Measurements from ENCODE around the gene MYO9A.
A peak's percentile ranks its signal among the peaks of the same experiment; 100 is the strongest.

Gene MYO9A

GRCh38 chr15:72118017-72118978 lies at the start of gene MYO9A, which contains the start of gene SENP8 (continued):
- peak; percentile 67 for TF ChIP-seq WT1 (tag by site-specific recombination; IDR thresholded peaks at IDR 0.05)
- TF ChIP-seq ZNF830 (tag by site-specific recombination; IDR thresholded peaks at IDR 0.05; ENCODE audit: low read depth), result no peak
- TF ChIP-seq ZNF549 (tag by site-specific recombination; IDR thresholded peaks at IDR 0.05), result no peak
- TF ChIP-seq ZFP69B (tag by site-specific recombination; IDR thresholded peaks at IDR 0.05), result peak; percentile 81
- TF ChIP-seq GFI1B (tag by site-specific recombination; IDR thresholded peaks at IDR 0.05), result no peak
- TF ChIP-seq ZNF132 (tag by site-specific recombination; IDR thresholded peaks at IDR 0.05; ENCODE audit: borderline replicate concordance), result no peak
- TF ChIP-seq PRDM10 (tag by site-specific recombination; IDR thresholded peaks at IDR 0.05), result peak; percentile 93
- TF ChIP-seq ZNF37A (tag by site-specific recombination; IDR thresholded peaks at IDR 0.05), result no peak
- TF ChIP-seq ZNF747 (tag by site-specific recombination; IDR thresholded peaks at IDR 0.05), result no peak
- peak; percentile 93 for TF ChIP-seq ZNF335 (tag by site-specific recombination; conservative IDR thresholded peaks at IDR 0.05)
- TF ChIP-seq SP7 (tag by site-specific recombination; IDR thresholded peaks at IDR 0.05), result peak; percentile 89
- TF ChIP-seq TCF7L2 (IDR thresholded peaks at IDR 0.05; ENCODE audit: borderline replicate concordance, low read depth, low read length), result no peak
- TF ChIP-seq ZNF146 (tag by site-specific recombination; IDR thresholded peaks at IDR 0.05), result no peak
- no peak for TF ChIP-seq ZNF416 (tag by site-specific recombination; IDR thresholded peaks at IDR 0.05)
- TF ChIP-seq ZNF26 (tag by site-specific recombination; IDR thresholded peaks at IDR 0.05), result no peak
- peak; percentile 41; the same call in 1 of the 2 replicates for TF ChIP-seq ZNF76 (tag by site-specific recombination; IDR thresholded peaks at IDR 0.05; ENCODE audit: borderline replicate concordance, low read depth)
- no peak for TF ChIP-seq SCRT1 (tag by site-specific recombination; IDR thresholded peaks at IDR 0.05; ENCODE audit: borderline replicate concordance)
- peak; percentile 96 for TF ChIP-seq KLF9 (tag by site-specific recombination; IDR thresholded peaks at IDR 0.05; ENCODE audit: low read depth)
- TF ChIP-seq ZNF362 (tag by site-specific recombination; IDR thresholded peaks at IDR 0.05), result peak; percentile 97
- TF ChIP-seq ZNF169 (tag by site-specific recombination; IDR thresholded peaks at IDR 0.05), result no peak
- TF ChIP-seq ZNF214 (tag by site-specific recombination; IDR thresholded peaks at IDR 0.05; ENCODE audit: borderline replicate concordance), result no peak
- TF ChIP-seq OVOL3 (tag by site-specific recombination; IDR thresholded peaks at IDR 0.05), result no peak
- TF ChIP-seq ZNF600 (tag by site-specific recombination; IDR thresholded peaks at IDR 0.05), result peak; percentile 88
- TF ChIP-seq PATZ1 (tag by site-specific recombination; IDR thresholded peaks at IDR 0.05), result peak; percentile 98
- TF ChIP-seq KLF1 (tag by site-specific recombination; IDR thresholded peaks at IDR 0.05), result peak; percentile 48
- no peak for TF ChIP-seq HIC1 (tag by site-specific recombination; IDR thresholded peaks at IDR 0.05)
- no peak for TF ChIP-seq ZNF404 (tag by site-specific recombination; IDR thresholded peaks at IDR 0.05)
- peak; percentile 82 for TF ChIP-seq KLF17 (tag by site-specific recombination; IDR thresholded peaks at IDR 0.05)
